OCI-LY3 (cell line): ENCODE data around the gene PRPSAP1.

Experiments
- CTCF ChIP-seq: fragments of 200-600, 300-600 bp; sonication (generic); IDR thresholded peaks from 2 replicates; pipeline ENCODE4 v1.5.1; 2014; ENCODE audit warnings: antibody characterized with exemption, low read length, low read depth
- EZH2phosphoT487 ChIP-seq: fragments of 200-600 bp; shearing (Covaris generic); IDR thresholded peaks from 2 replicates; pipeline ENCODE4 v1.6.1; 2018; ENCODE audit warnings: antibody characterized with exemption, mixed run types, low read depth

- no peak for TF ChIP-seq CTCF
- TF ChIP-seq EZH2phosphoT487: no peak
Measured at GRCh38 chr17:76382351-76382802, 28.7 kb upstream of the PRPSAP1 start.
